HG03025 (cell line): ENCODE measurements around the gene EIF3CL.
A peak's percentile ranks its signal among the peaks of the same experiment; 100 is the strongest.
"Not testable (repeated sequence)": the region's sequence is repeated elsewhere in the genome, so short reads cannot be mapped to it uniquely, and the experiment has no call there.

Experiments used
- ATAC-seq: cut with Tn5 transposase; IDR thresholded peaks from one replicate; pipeline ENCODE4 v1.9.1; 2021; ENCODE audit warnings: mild to moderate bottlenecking, moderate library complexity; ENCODE audit not compliant: unreplicated experiment, low FRiP score

Gene EIF3CL, protein sequence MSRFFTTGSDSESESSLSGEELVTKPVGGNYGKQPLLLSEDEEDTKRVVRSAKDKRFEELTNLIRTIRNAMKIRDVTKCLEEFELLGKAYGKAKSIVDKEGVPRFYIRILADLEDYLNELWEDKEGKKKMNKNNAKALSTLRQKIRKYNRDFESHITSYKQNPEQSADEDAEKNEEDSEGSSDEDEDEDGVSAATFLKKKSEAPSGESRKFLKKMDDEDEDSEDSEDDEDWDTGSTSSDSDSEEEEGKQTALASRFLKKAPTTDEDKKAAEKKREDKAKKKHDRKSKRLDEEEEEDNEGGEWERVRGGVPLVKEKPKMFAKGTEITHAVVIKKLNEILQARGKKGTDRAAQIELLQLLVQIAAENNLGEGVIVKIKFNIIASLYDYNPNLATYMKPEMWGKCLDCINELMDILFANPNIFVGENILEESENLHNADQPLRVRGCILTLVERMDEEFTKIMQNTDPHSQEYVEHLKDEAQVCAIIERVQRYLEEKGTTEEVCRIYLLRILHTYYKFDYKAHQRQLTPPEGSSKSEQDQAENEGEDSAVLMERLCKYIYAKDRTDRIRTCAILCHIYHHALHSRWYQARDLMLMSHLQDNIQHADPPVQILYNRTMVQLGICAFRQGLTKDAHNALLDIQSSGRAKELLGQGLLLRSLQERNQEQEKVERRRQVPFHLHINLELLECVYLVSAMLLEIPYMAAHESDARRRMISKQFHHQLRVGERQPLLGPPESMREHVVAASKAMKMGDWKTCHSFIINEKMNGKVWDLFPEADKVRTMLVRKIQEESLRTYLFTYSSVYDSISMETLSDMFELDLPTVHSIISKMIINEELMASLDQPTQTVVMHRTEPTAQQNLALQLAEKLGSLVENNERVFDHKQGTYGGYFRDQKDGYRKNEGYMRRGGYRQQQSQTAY

DNA sequence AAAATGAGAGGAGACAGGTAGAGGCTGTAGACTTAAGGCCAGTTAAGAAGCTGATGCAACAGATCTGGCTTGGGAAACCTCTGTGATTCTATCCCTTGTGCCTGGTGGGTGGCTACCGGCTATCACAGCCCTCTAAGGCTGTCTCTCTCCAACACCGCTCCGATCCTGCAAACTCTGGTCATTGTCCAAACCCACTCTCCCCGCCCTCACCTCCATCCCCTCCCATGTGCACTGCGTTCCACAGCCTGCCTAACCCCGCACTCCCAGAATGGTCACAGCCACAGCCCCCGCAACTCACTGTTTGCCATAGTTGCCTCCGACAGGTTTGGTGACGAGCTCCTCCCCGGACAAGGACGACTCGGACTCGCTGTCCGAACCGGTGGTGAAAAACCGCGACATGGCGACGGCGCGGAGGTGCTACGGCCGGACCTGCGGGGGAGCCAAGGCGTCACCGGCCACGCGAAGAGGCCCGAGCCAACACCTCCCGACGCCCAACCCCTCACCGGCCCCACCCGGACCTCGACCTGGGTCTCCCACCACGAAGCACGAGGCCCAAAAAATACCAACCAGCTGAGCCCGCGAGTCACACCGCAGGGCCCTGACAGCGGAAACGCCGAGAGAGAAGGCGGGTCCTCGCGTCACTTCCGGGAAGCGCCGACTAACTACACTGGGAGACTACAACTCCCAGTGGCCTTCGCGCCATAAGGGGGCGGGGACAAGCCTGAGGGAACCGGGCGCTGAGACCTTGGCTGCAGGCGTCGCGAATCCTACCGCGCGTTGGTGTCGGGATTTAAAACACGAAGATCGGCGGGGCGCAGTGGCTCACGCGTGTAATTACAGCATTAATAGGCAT lies at the start of gene EIF3CL:
Gene EIF3CL, minus strand, starts transcription at position 622 of the 853 bp plus-strand sequence. Its CDS starts 223 bp downstream, at position 399.
- ATAC-seq: peak; percentile 91

DNA sequence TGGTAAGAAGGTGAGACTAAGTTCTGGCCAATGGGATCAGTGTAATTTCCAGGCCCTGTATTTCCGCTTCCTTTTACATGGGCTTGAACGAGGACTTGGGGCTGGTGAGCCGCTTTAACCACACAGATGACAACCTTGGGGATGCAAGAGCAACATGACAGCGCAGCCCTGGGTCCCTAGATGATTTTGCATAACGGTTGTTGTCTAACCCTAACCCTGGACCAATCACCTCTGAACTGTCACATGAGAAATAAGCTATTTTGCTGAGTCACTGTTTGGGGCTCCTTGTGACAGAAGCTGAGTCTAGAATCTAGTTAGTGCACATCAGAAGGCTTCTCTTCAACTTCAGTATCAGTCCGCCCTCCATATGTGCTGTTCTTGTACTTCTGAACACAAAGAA lies 43.4 kb upstream of the EIF3CL start:
- ATAC-seq: not testable (repeated sequence)

DNA sequence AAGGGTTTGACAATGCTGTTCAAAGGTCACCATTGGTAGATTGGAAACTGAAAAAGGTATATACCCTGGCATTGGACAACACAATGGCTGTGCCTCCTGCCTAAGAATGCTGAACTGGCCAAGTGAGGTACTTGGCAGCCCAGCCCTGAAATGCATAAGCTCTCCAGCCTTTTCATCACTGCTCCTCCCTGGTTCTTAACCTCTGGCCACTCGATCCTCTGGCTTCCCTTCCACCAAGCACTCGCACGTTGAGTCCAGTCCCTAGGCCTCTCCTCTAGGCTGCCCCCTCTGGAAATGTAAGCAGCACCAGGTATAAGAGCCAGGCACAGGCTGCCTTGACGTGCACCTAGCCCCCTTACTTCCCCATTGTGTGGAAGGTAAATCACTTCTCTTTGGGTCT lies 42.7 kb upstream of the EIF3CL start:
- not testable (repeated sequence) for ATAC-seq

DNA sequence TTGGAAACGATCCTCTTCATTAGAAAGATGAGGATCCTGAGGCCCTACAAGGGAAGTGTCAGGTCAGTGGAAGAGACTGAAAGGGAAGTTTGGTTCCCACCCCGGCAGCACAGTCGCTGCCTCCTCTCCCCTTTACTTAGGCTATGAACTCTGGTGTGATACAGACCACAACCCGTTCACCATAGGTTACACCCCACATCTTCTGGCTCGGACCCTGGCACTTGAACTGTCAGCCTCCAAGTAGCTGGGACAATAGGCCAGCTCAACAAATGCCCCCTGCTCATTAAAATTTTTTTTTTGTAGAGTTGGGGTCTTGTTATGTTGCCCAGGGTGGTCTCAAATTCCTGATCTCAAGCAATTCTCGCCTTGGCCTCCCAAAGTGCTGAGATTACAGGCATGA lies 40.3 kb upstream of the EIF3CL start:
- not testable (repeated sequence) for ATAC-seq

DNA sequence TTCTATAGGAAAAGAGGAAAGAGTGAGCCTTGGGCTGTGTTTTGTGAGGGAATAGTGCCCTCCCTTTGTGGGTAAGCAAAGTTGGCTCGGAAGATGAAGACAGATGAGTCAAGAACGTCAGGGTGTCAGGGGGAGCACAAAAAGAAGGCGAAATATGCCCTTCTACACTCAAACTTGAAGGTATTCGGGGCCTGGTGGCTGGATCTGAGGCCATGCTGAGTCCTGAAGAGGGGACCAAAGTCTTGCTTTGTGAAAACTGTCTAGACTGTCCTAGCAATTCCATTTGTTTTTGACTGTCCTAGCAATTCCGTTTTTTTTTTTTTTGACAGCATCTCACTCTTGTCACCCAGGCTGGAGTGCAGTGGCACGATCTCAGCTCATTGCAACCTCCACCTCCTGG lies 35.3 kb upstream of the EIF3CL start:
- ATAC-seq: not testable (repeated sequence)

GRCh38 chr16:28435340-28435739 lies 31.7 kb upstream of the EIF3CL start:
- not testable (repeated sequence) for ATAC-seq

DNA sequence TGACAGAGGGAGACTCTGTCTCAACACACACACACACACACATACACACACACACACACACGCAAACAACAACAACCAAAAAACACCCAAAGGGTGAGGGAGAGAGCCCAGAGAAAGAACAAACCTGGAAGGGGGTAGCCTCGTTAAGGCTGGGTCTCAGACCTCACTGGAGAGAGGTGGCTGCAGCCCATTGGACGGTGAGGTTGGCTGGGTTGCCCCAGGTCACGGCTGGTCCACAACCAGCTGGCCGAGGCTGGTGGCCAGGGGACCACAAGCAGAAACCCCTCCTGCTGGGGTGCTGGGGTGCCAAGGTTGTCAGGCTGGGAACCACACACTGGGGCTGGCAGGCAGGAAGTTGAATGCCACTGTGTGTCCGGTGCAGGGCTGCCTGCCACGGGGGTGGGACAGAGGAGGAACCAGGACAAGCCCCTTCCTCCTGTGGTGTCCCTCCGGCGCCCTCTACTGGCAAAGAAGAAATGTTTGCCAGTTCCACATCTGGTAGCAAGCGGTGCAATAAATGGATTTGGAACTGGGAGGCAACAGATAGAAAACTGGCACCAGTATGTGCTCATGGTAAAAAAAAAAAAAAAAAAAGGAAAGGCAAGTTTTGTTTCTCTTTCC lies 22.5 kb upstream of the EIF3CL start:
- not testable (repeated sequence) for ATAC-seq

DNA sequence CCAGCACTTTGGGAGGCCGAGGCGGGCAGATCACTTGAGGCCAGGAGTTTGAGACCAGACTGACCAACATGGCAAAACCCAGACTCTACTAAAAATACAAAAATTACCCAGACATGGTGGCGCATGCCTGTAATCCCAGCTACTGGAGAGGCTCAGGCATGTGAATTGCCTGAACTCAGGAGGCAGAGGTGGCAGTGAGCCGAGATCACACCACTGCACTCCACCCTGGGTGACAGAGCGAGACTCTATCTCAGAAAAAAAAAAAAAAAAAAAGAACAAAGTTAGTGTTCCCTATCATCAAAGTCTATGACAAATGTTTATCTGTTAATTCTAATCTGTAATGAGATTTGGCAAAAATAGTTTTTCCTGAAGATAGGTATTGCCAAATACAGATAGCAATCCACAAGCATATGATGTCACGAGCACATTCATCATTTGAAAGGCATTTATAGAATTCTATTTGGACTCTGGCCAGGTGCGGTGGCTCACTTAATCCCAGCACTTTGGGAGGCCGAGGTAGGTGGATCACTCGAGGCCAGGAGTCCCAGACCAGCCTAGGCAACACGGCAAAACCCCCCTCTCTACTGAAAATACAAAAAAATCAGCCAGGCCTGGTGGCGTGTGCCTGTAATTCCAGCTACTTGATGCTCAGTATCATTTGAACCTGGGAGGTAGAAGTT lies 17.6 kb upstream of the EIF3CL start:
- not testable (repeated sequence) for ATAC-seq

GRCh38 chr16:28417033-28417432 lies 13.4 kb upstream of the EIF3CL start:
- ATAC-seq: not testable (repeated sequence)

DNA sequence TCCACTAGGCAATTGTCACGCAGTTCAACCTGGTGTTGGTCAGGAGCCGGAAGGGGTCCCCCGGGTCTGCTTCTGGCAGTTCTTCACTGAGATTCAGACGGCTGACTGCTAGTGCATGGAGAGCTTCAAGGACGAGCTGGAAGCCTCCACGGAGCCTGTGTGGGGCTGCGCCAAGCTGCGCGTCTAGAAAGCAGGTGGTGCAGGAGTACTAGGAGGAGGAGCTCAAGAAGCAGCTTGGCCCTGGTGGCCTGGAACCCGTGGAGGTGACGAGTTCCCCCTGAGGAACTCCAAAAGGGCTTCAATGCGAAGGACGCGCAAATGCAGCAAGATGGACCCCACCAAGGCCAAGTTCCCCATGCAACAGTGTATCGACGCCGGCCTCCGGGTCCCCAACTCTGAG lies 10.9 kb upstream of the EIF3CL start:
- ATAC-seq: not testable (repeated sequence)

DNA sequence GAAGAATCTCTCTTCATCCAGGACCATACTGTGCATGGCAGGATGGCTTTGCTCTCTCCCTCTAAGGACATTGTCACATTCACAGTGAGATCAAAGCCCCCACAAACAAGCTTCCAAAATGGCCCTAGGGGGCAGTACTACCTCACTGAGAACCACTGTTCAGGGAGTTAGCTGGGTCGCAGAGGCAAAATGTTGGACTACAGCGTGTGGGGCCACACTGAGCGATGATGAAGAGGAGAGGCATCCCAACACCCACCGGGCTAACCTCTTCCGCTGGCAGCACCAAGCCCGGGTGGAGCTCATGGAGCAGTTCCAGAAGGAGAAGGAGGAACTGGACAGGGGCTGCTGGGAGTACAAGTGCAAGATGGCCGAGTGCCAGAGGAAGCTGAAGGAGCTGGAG lies 9.9 kb upstream of the EIF3CL start:
- not testable (repeated sequence) for ATAC-seq

DNA sequence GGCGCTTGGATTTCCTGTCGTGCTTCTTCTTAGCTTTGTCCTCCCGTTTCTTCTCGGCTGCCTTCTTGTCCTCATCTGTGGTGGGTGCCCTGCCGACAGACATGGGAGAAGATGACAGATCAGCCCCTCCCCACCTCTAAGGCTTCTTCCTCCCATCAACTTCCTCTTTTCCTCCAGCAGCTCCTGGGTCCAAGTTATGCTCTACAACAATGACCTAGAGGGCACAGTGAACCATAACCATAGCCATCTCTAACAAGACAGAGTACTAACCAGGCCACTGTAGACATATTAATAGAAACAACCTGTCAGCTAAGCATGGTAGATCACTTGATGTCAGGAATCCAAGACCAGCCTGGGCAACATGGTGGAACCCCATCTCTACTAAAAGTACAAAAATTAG lies 11.6 kb downstream of the EIF3CL start:
- not testable (repeated sequence) for ATAC-seq

- ATAC-seq: not testable (repeated sequence)
These were observed 21.3 kb downstream of the EIF3CL start for GRCh38 chr16:28382177-28382867.

- not testable (repeated sequence) for ATAC-seq
These were observed 25.8 kb downstream of the EIF3CL start for GRCh38 chr16:28377822-28378221.

DNA sequence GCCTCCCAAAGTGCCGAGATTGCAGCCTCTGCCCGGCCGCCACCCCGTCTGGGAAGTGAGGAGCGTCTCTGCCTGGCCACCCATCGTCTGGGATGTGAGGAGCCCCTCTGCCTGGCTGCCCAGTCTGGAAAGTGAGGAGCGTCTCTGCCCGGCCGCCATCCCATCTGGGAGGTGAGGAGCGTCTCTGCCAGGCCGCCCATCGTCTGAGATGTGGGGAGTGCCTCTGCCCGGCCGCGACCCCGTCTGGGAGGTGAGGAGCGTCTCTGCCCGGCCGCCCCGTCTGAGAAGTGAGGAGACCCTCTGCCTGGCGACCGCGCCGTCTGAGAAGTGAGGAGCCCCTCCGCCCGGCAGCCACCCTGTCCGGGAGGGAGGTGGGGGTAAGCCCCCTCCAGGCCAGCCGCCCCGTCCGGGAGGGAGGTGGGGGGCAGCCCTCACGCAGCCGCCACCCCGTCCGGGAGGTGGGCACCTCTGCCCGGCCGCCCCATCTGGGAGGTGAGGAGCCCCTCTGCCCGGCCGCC lies 26.5 kb downstream of the EIF3CL start:
- not testable (repeated sequence) for ATAC-seq

GRCh38 chr16:28375115-28375514 lies 28.5 kb downstream of the EIF3CL start:
- not testable (repeated sequence) for ATAC-seq

DNA sequence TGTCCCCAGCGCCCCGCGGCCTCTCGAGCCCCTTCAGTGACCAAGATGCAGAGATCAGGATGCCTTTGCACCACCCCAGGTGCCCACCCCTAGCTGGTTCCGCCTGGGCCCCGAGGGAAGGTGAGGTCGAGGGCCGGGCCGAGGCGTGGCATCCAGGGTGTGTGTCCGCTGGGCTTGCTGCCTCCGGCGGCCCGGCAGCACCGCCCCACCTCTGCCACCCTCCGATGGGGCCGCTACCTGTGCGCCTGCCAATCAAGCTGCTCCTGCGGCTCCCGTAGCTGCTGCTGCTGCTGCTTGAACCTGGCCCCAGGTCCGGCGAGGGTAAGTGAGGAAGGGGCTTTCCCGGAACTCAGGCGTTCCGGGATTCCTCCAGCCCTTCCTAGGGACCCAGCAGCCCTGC lies 29.4 kb downstream of the EIF3CL start:
- not testable (repeated sequence) for ATAC-seq

DNA sequence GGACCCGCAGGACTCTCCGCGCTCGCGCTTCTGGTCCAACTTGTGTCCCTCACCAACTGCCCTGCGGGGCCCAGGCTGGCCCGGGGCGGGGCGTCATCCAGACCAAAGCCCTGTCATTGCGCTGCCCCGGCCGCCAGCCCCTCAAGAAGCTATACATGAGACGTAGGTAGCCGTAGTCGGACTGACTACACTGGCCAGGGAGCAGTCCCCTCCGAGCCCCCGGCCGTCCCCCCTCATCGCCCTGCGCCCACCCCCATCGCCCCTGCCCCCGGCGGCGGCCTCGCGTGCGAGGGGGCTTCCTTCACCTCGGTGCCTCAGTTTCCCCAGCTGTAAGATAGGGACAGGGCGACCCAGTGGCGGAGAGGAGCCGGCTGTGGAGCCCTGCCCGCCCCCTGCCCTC lies 35.7 kb downstream of the EIF3CL start:
- not testable (repeated sequence) for ATAC-seq
